ENCODE measurements around the gene RCBTB2.

RCBTB2 gene

DNA sequence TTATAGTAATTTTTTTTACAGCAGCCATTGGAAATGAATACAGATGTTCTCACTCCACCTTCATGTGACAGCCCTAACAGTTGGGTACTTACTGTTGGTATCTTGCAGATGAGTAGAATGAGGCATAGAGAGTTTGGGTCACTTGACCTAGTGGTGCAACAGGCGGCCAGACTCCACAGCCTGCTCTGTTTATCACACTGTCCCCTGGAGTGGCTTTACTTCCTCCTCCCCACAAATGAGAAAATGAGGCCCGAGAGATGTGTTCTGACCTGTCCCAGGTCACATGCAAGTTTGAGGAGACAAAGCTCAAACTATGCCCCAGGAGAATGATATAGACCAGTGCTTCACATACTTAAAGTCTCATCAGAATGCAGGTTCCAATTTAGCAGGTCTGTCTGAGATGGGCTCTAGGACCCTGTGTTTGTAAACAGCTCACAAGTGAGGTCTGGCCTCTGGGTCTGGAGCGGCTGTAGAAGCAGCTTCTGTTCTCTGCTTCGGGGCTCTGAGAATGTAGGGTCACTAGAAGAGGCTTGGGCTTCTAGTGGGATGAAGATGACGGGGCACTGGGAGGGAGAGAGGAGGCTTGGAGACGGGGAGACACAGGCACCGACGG lies 37.4 kb upstream of the RCBTB2 start:
- DNase-seq (ENCODE audit: low spot score in 2 of 2) (peak in 1 of 2 donors; percentile 45), ATAC-seq (no peak)
- peaks cover 38% of the 10 kb centered on the region for H3K4me1 Mint-ChIP-seq
- no peaks in the 10 kb centered on the region for H3K9me3 Mint-ChIP-seq
- no peaks in the 10 kb centered on the region for H3K36me3 Mint-ChIP-seq
- no peak overlapping the region for H3K4me3 Mint-ChIP-seq
- H3K27ac Mint-ChIP-seq, result no peak overlapping the region

DNA sequence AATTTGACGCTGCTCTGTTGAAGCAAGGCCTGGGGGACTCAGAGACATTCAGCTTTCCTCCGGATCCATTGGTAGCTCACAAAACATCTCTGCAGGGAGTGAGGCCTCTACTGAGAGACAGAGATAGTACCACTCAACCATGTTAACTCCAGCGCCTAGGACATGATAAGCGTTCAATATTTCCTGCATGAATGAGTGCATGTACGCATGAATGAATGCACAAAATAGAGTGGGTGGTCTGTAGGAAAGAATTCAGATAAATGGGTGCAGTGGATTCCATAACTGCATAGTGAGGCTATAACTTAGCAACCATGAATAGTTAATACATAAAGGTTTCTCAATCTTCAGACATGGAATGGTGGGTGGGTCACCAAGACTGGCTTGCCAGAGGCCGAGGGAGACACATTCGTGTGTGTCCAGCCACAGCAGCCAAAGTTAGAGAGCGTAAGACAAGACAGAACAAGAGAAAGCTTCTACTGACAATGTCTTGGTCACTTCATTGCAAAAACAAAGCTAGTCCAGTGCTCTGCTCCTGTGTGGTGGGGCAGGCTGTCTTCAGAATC lies 36.3 kb upstream of the RCBTB2 start:
- no peak overlapping the region for H3K4me3 Mint-ChIP-seq
- DNase-seq (ENCODE audit: low spot score in 2 of 2), result peak in 1 of 2 donors; percentile 35
- ATAC-seq, result no peak
- peaks cover 39% of the 10 kb centered on the region for H3K4me1 Mint-ChIP-seq
- no peaks in the 10 kb centered on the region for H3K36me3 Mint-ChIP-seq
- no peak overlapping the region for H3K27ac Mint-ChIP-seq
- H3K9me3 Mint-ChIP-seq, result no peaks in the 10 kb centered on the region

DNA sequence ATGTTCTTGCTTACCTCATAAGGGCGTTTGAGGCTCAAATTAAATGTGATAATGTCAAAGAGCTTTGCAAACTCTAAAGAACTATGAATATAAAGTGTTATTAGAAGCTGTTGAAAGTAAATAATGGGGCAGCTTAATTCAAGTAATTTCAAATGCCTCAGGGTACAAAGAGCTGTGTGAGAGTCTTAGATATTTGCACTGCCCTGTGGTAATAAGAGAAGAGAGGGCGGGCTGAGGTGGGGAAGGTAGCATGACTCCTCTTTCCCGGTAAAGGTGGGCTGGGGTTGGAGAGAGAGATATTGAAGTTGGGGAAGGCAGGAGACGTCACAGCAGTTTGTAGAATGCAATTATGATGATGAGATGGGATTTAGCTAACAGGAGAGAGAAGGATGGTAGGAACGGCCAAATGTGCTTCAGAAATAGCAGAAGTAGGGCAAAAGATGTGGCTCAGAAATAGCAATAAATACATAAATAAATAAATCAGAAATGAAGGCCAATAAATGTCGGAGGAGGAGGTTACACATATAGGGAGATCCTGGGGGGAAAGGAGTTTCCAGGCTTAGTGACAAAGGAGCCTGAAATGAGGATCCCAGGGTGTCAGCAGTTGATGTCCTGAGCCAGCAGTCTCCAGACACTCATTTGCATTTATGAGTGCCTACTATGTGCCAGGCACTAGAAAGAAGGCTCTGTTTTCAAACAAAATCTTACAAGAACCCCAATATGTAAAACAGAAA lies 35.7 kb upstream of the RCBTB2 start:
- no peak overlapping the region for H3K27ac Mint-ChIP-seq
- H3K4me1 Mint-ChIP-seq, result peaks cover 35% of the 10 kb centered on the region
- no peaks in the 10 kb centered on the region for H3K9me3 Mint-ChIP-seq
- H3K36me3 Mint-ChIP-seq, result no peaks in the 10 kb centered on the region
- ATAC-seq (no peak), DNase-seq (ENCODE audit: low spot score in 2 of 2) (no peak)
- no peak overlapping the region for H3K4me3 Mint-ChIP-seq

DNA sequence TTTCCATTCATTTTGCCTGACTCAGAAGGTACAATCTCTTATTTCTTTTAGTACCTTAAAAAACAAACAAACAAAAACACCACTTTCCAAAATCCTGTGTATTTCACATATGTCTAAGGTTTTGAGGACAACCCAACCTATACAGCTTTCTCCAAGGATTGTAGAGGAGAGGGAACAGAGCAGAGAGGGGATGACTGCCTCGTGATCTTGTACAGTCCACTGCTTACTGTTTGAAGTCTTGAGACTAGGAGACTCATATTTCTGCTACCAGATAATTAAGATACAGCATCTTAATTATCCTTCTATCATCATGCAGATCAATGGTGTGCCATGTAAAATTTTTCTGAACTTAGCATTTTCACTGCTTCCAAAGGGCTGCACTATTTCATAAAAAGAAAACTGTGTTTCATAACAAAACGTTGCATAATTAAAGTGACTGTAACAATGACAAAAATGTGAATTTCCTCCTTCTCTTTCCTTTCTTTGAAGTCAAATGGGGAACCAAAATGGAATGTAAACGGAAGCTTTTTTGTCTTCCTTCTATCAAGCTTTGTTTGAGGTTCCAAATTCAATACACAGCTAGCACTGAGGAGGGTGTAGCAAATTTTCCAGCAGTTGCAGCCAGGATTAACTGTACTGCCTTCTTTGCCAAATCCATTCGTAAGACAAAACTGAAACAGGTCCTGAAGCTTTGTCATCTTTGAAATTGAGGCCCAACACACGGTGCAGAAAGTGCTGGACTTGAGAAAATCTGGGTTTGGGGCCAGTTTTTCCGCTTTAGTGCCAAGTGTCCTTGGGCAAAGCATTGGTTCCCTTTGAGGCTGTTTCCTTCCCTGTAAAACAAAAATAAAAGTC lies 34.9 kb upstream of the RCBTB2 start:
- Mint-ChIP-seq H3K9me3 (no peaks in the 10 kb centered on the region), H3K36me3 (no peaks in the 10 kb centered on the region), H3K4me1 (peaks cover 39% of the 10 kb centered on the region), H3K4me3 (no peak overlapping the region), H3K27ac (no peak overlapping the region)
- ATAC-seq, result no peak
- no peak for DNase-seq (ENCODE audit: low spot score in 2 of 2)

DNA sequence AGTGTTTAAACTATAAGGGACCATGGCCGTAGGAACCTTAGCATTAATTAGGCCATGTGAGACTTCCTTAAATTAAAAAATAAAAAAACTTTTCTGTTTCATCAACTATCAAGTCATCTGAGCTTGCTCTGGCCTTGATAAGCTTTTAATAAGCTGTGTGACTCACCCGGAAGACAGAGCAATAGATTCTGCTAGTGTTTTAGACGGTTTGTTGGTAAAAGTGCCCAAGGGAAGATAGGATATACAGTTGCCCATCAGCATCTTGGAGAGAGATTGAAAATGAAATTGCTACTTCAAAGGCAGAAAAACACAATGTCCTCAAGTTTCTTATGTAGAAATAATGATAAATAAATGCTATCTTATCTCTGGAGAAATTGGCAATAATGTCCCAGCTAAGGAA lies 31.2 kb upstream of the RCBTB2 start:
- no peak overlapping the region for H3K27ac Mint-ChIP-seq
- no peak overlapping the region for H3K4me3 Mint-ChIP-seq
- no peaks in the 10 kb centered on the region for H3K9me3 Mint-ChIP-seq
- peaks cover 53% of the 10 kb centered on the region for H3K4me1 Mint-ChIP-seq
- peaks cover 8% of the 10 kb centered on the region for H3K36me3 Mint-ChIP-seq
- DNase-seq (ENCODE audit: low spot score in 2 of 2) (no peak), ATAC-seq (no peak)

DNA sequence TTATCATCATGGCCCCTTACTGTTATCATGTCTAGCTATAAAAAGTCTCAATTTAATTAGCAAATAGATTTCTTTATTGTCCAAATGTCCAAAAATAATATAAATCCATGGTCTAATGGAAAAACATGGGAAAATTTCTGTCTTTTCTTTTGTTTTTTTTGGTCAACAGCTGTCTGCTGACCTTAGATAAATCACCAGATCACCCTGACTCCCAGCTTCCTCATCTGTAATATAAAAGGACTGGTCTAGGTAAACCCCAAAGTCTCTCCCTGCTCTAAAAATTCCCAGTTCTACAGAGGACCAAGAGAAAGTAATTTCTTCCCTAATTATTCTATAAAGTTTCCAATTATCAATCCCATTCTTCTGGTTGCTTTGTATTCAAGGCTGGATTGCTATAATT lies 30.7 kb upstream of the RCBTB2 start:
- ATAC-seq, result no peak
- Mint-ChIP-seq H3K27ac (no peak overlapping the region), H3K4me3 (no peak overlapping the region)

DNA sequence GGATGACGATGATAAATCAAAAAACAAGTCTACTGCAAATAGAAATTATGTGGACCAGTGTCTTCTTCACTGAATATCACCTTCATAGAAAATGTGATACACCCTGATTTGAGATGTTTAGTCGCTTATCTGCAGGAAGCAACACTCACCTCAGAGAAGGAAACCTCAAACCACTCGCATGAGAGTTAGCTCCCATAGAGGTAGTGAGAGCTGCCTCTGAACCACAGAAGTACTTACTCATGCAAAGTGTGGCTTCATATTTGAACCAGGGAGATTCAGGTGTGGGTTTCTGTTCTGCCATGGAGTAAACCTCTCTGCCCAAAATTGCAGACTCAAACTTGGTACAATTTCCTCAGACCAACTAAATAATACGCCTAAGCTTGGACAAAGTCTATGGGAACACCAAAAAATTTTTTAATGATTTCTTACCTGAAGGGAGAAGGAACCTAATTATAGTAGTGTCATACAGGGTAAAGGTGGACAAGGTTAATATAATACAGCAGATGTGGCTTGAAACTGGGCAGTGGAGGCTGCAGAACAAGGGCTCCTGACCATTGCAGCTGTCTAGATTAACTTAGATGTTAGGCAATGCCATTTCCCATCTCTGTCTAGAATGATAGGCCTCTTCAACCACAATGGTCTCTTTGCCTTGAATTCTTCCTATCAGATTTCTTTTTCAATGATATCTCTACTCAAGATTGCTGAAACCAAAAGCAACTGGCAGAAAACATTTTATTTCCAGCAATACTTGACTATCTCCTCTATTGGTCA lies 29.6 kb upstream of the RCBTB2 start:
- Mint-ChIP-seq H3K4me1 (peaks cover 59% of the 10 kb centered on the region), H3K9me3 (no peaks in the 10 kb centered on the region), H3K36me3 (peaks cover 8% of the 10 kb centered on the region), H3K27ac (peak overlapping the region; percentile 56), H3K4me3 (peak overlapping the region; percentile 23)
- ATAC-seq (peak; percentile 100), DNase-seq (ENCODE audit: low spot score in 2 of 2) (peak; percentile 45 to 83)

More for the DNA sequence above, 30.7 kb upstream of the RCBTB2 start:
- no peaks in the 10 kb centered on the region for H3K9me3 Mint-ChIP-seq
- H3K36me3 Mint-ChIP-seq, result peaks cover 8% of the 10 kb centered on the region
- H3K4me1 Mint-ChIP-seq, result peaks cover 54% of the 10 kb centered on the region
- DNase-seq (ENCODE audit: low spot score in 2 of 2), result no peak

DNA sequence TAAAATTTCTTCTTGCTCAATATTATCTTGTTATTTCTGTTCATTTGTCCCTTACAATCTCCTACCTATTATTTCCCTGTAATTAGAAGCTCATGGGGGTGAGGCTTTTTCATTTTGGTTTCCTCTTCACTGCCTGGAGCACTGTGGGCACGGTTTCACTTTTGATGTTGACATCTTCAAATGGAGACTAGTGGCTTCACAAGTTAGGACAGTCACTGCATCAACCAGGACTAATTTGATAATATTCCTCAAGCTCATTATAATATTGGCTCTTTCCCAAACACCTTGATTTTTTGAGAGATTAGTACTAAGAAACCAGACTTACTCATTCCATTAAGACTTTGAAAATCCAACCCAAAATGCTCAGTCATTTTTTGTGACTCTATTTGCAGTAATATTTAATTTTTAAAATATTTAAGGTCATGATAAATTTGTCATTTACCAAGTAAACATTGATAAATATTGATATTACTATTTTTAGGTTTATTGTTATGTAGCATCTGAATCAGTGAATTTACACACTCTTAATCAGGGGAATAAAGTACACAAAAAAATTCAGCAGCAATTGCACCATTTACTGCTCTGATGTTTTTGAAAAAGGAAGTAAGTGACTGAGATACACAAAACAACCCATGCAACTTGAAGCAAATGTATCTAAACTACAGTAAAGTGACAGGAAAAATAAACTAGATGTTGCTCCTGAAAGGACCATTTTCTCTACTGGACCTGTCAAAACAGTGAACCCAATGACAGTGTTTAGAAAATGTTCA lies 28.8 kb upstream of the RCBTB2 start:
- peaks cover 8% of the 10 kb centered on the region for H3K36me3 Mint-ChIP-seq
- ATAC-seq, result no peak
- H3K4me3 Mint-ChIP-seq, result peak overlapping the region; percentile 23
- H3K27ac Mint-ChIP-seq, result peak overlapping the region; percentile 56
- DNase-seq (ENCODE audit: low spot score in 2 of 2), result no peak
- H3K4me1 Mint-ChIP-seq, result peaks cover 59% of the 10 kb centered on the region
- no peaks in the 10 kb centered on the region for H3K9me3 Mint-ChIP-seq

DNA sequence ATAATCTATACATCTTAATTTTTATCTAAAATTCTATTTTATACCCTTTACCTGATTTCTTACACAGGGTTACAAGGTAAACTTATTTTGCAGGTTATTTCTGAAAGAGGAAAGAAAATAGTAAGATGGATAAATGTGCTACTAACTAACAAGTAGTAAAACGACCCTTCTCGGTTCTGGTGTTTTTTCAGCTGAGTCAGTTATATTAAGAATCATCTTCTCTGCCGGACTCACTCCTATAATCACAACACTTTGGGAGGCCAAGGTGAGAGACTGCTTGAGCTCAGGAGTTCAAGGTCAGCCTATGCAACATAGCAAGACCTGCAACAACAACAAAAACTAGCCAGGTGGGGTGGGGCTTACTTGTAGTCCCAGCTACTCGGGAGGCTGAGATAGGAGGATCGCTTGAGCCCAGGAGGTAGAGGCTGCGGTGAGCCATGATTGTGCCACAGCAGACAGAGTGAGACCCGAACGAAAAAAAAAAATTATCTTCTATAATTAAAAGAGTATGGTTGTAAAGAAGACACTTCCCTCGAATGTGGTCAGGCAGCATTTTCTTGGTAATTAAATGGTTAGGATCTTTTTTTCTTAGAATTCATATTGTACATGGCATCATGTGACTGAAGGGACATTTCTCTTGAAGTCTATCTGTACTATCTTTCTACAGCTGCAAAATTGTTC lies 27.9 kb upstream of the RCBTB2 start:
- Mint-ChIP-seq H3K36me3 (peaks cover 9% of the 10 kb centered on the region), H3K27ac (no peak overlapping the region), H3K9me3 (peaks cover 1% of the 10 kb centered on the region), H3K4me1 (peaks cover 59% of the 10 kb centered on the region), H3K4me3 (peak overlapping the region; percentile 19)
- ATAC-seq (no peak), DNase-seq (ENCODE audit: low spot score in 2 of 2) (peak in 1 of 2 donors; percentile 47)

DNA sequence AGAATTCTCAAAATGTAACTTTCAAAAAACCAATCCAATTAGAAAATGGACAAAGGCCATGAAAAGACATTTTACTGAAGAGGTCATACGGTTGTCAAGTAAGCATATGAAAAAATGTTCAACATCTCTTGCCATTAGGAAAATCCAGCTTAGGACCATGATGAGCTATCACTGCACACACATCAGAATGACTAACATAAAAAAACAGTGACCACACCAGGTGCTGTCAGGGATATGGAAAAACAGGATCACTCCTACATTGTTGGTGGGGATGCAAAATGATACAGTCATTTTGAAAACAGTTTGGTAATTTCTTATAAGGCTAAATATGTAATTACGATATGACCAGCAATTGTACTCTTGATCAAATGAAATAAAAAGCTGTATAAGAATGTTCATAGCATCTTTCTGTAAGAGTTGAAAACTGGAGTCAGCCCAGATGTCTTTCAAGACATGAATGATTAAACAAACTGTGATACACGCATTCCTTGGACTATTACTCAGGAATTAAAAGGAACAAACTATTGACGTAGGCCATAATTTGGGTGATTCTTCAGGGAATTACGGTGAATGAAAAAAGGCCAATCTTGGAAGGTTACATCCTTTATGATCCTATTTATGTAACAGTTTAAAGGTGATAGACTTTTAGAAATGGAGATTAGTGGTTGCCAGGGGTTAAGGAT lies 26.9 kb upstream of the RCBTB2 start:
- Mint-ChIP-seq H3K9me3 (peaks cover 6% of the 10 kb centered on the region), H3K27ac (no peak overlapping the region), H3K4me3 (no peak overlapping the region), H3K4me1 (peaks cover 52% of the 10 kb centered on the region), H3K36me3 (peaks cover 12% of the 10 kb centered on the region)
- no peak for DNase-seq (ENCODE audit: low spot score in 2 of 2)
- ATAC-seq, result no peak

DNA sequence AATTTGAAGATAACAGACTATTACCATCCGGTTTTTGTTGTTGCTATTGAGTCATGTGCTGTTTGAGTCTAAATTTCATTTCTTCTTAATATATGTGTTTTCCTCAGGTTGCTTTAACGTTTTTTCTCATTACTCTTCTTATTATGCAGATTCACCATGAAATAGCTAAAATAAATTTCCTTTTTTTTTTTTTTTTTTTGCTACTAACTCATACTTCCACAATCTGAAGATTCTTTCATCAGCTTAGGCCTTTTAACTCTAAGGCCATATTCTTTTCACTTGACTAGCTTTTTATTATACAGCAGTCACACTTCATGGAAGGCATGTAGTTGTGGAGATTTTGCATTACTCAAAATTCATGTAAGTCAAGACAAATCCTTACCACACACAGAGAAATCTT lies 23.9 kb upstream of the RCBTB2 start:
- Mint-ChIP-seq H3K4me3 (no peak overlapping the region), H3K4me1 (peaks cover 29% of the 10 kb centered on the region), H3K27ac (no peak overlapping the region), H3K9me3 (peaks cover 6% of the 10 kb centered on the region), H3K36me3 (peaks cover 4% of the 10 kb centered on the region)
- DNase-seq (ENCODE audit: low spot score in 2 of 2) (no peak), ATAC-seq (no peak)

DNA sequence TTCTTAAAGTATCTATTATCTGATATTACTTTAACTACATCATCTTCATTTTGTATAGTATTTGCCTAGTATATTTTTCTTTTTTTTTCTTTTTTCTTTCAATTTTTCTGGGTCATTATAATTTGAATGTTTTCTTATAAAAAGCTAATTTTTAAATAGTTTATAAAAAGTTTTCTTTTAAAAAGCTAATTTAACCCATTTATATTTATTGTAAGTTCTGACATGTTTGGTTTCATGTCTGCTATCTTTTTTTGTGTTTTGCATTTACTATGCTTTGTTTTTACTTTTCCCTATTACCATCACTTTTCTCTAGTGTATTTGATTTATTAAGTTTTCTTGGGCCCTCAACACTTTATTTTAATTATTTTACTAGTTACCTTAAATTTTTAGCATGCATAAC lies 22.6 kb upstream of the RCBTB2 start:
- peaks cover 17% of the 10 kb centered on the region for H3K4me1 Mint-ChIP-seq
- ATAC-seq, result no peak
- DNase-seq (ENCODE audit: low spot score in 2 of 2), result no peak
- H3K9me3 Mint-ChIP-seq, result peaks cover 6% of the 10 kb centered on the region
- no peak overlapping the region for H3K27ac Mint-ChIP-seq
- H3K4me3 Mint-ChIP-seq, result no peak overlapping the region
- H3K36me3 Mint-ChIP-seq, result peaks cover 4% of the 10 kb centered on the region

DNA sequence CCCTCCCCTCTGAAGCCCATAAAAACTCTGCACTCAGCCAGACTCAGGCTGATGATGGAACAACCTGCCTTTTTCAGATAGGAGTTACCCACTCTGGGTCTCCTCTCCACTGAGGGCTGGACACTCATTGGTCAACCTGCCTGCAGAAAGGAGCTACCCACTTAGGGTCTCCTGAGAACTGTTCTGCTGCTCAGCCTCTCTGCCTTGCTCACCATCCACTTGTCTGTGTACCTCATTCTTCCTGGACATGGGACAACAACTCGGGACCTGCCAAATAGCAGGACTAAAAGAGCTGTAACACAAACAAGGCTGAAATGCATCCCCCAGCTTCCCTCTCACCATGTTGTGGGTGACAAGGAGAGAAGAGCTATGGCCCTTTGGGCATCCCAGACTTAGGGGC lies 18.4 kb upstream of the RCBTB2 start:
- ATAC-seq, result no peak
- Mint-ChIP-seq H3K4me1 (no peaks in the 10 kb centered on the region), H3K36me3 (peaks cover 4% of the 10 kb centered on the region), H3K9me3 (peaks cover 6% of the 10 kb centered on the region), H3K27ac (no peak overlapping the region), H3K4me3 (no peak overlapping the region)
- DNase-seq (ENCODE audit: low spot score in 2 of 2), result no peak

All from stimulated activated effector memory CD8-positive, alpha-beta T cell treated with anti-CD3 and anti-CD28 coated beads, Interleukin-12 subunit alpha, Interleukin-12 subunit beta, amount 100 ng/mL, for 72 hours (primary cell).